Activated CD4-positive, alpha-beta T cell treated with anti-CD3 and anti-CD28 coated beads, Interleukin-2, amount 10 ng/mL, durations not matched to agents 24 days and 14 days (primary cell): ENCODE results near the gene TMEM106B. TPM values are rescaled to one million over a fixed set of nuclear protein-coding genes. Genes with fewer than 3 reads are reported as not detected.

Experiments used
- DNase-seq: peaks from one replicate; pipeline ENCODE4 v3.0.0; 2022
- H3K27ac Mint-ChIP-seq: one replicate; pipeline ENCODE4 v1.8.0; 2022; ENCODE audit warnings: mild to moderate bottlenecking, mixed read lengths
- H3K27me3 Mint-ChIP-seq: one replicate; pipeline ENCODE4 v1.8.0; 2022; ENCODE audit warnings: mixed read lengths
- H3K36me3 Mint-ChIP-seq: one replicate; pipeline ENCODE4 v1.8.0; 2022; ENCODE audit warnings: low read depth, mild to moderate bottlenecking, mixed read lengths
- H3K4me1 Mint-ChIP-seq: one replicate; pipeline ENCODE4 v1.8.0; 2021; ENCODE audit warnings: mixed read lengths
- H3K4me3 Mint-ChIP-seq: one replicate; pipeline ENCODE4 v1.8.0; 2022; ENCODE audit warnings: mild to moderate bottlenecking, moderate library complexity, mixed read lengths
- H3K9me3 Mint-ChIP-seq: one replicate; pipeline ENCODE4 v1.8.0; 2021; ENCODE audit warnings: mixed read lengths
- intact Hi-C: fragments of 100-400 bp; cut with micrococcal nuclease; formaldehyde crosslinking; loops from one replicate; pipeline ENCODE4 v1.15.1; 2023
- total RNA-seq: library from RNA; stranded (reverse); gene quantifications from 2 replicates; pipeline ENCODE4 v1.2.3, GENCODE V29; 2022

TMEM106B gene
- total RNA-seq, 1 donor from 2014 or later = 25.5 TPM

- no peak for DNase-seq
- Mint-ChIP-seq H3K27me3 (no peaks in the 10 kb centered on the region), H3K27ac (no peak overlapping the region), H3K9me3 (peaks cover 4% of the 10 kb centered on the region), H3K36me3 (peaks cover 37% of the 10 kb centered on the region), H3K4me1 (peaks cover 2% of the 10 kb centered on the region), H3K4me3 (no peak overlapping the region)
- intact Hi-C loops = no loop called here
Observed at GRCh38 chr7:12237007-12237406, 25.9 kb downstream of the TMEM106B start.

GRCh38 chr7:12239806-12240205 is 28.7 kb downstream of the TMEM106B start:
- Mint-ChIP-seq H3K4me3 (no peak overlapping the region), H3K9me3 (peaks cover 4% of the 10 kb centered on the region), H3K27ac (no peak overlapping the region), H3K36me3 (peaks cover 20% of the 10 kb centered on the region), H3K27me3 (no peaks in the 10 kb centered on the region), H3K4me1 (peaks cover 2% of the 10 kb centered on the region)
- intact Hi-C loops = no loop called here
- DNase-seq = no peak

- Mint-ChIP-seq H3K4me3 (no peak overlapping the region), H3K27me3 (peaks cover 4% of the 10 kb centered on the region), H3K36me3 (peaks cover 3% of the 10 kb centered on the region), H3K4me1 (peaks cover 2% of the 10 kb centered on the region), H3K27ac (no peak overlapping the region), H3K9me3 (peaks cover 2% of the 10 kb centered on the region)
- no peak for DNase-seq
- intact Hi-C loops = no loop called here
Observed at GRCh38 chr7:12244129-12244528, 33.0 kb downstream of the TMEM106B start.

- Mint-ChIP-seq H3K27ac (no peak overlapping the region), H3K27me3 (peaks cover 8% of the 10 kb centered on the region), H3K4me1 (peaks cover 2% of the 10 kb centered on the region), H3K9me3 (peaks cover under 1% of the 10 kb centered on the region), H3K4me3 (no peak overlapping the region), H3K36me3 (peaks cover 2% of the 10 kb centered on the region)
- intact Hi-C loops = no loop called here
- no peak for DNase-seq
Observed at GRCh38 chr7:12244694-12245093, 33.6 kb downstream of the TMEM106B start.

- H3K27ac Mint-ChIP-seq = no peak overlapping the region
- no peaks in the 10 kb centered on the region for H3K36me3 Mint-ChIP-seq
- H3K27me3 Mint-ChIP-seq = peaks cover 15% of the 10 kb centered on the region
- no peaks in the 10 kb centered on the region for H3K4me1 Mint-ChIP-seq
- intact Hi-C loops = no loop called here
- H3K9me3 Mint-ChIP-seq = peaks cover 27% of the 10 kb centered on the region
- no peak overlapping the region for H3K4me3 Mint-ChIP-seq
- no peak for DNase-seq
Observed at GRCh38 chr7:12249706-12250105, 38.6 kb downstream of the TMEM106B start.

- Mint-ChIP-seq H3K27ac (no peak overlapping the region), H3K36me3 (no peaks in the 10 kb centered on the region), H3K4me1 (no peaks in the 10 kb centered on the region), H3K4me3 (no peak overlapping the region), H3K9me3 (peaks cover 27% of the 10 kb centered on the region), H3K27me3 (peaks cover 15% of the 10 kb centered on the region)
- no peak for DNase-seq
- intact Hi-C loops = no loop called here
Observed at GRCh38 chr7:12250232-12250631, 39.1 kb downstream of the TMEM106B start.

- peaks cover 4% of the 10 kb centered on the region for H3K36me3 Mint-ChIP-seq
- peaks cover 8% of the 10 kb centered on the region for H3K4me1 Mint-ChIP-seq
- H3K27ac Mint-ChIP-seq = no peak overlapping the region
- H3K27me3 Mint-ChIP-seq = peaks cover 7% of the 10 kb centered on the region
- H3K4me3 Mint-ChIP-seq = no peak overlapping the region
- H3K9me3 Mint-ChIP-seq = peaks cover 26% of the 10 kb centered on the region
- DNase-seq = no peak
- intact Hi-C loops = loop anchor here (5.0 kb wide), 1 partner anchor 431 kb away; the partner anchor contains the start of gene ARL4A
Observed at GRCh38 chr7:12256090-12256489, 45.0 kb downstream of the TMEM106B start.

GRCh38 chr7:12257582-12257981 is 46.5 kb downstream of the TMEM106B start:
- Mint-ChIP-seq H3K4me1 (peaks cover 8% of the 10 kb centered on the region), H3K4me3 (no peak overlapping the region), H3K27ac (no peak overlapping the region), H3K9me3 (peaks cover 14% of the 10 kb centered on the region), H3K27me3 (peaks cover 7% of the 10 kb centered on the region), H3K36me3 (peaks cover 4% of the 10 kb centered on the region)
- DNase-seq = peak; percentile 88
- intact Hi-C loops = loop anchor here (5.0 kb wide), 1 partner anchor 430 kb away; the partner anchor contains the start of gene ARL4A

- Mint-ChIP-seq H3K36me3 (peaks cover 4% of the 10 kb centered on the region), H3K27me3 (peaks cover 9% of the 10 kb centered on the region), H3K27ac (no peak overlapping the region), H3K4me1 (peaks cover 8% of the 10 kb centered on the region), H3K4me3 (no peak overlapping the region), H3K9me3 (peaks cover 13% of the 10 kb centered on the region)
- DNase-seq = peak; percentile 61
- intact Hi-C loops = loop anchor here (1.0 to 5.0 kb wide), 4 partner anchors 35 to 429 kb away; partner anchors contain the start of genes ARL4A and TMEM106B
Observed at GRCh38 chr7:12258074-12258473, 47.0 kb downstream of the TMEM106B start.

- DNase-seq = no peak
- Mint-ChIP-seq H3K27me3 (peaks cover 17% of the 10 kb centered on the region), H3K36me3 (no peaks in the 10 kb centered on the region), H3K4me1 (no peaks in the 10 kb centered on the region), H3K9me3 (peaks cover 7% of the 10 kb centered on the region), H3K4me3 (no peak overlapping the region), H3K27ac (no peak overlapping the region)
- intact Hi-C loops = no loop called here
Observed at GRCh38 chr7:12267542-12267941, 56.4 kb downstream of the TMEM106B start.

GRCh38 chr7:12269100-12269895 is 58.2 kb downstream of the TMEM106B start:
- intact Hi-C loops = no loop called here

GRCh38 chr7:12281038-12281437 is 69.9 kb downstream of the TMEM106B start:
- no peak overlapping the region for H3K4me3 Mint-ChIP-seq
- peaks cover 11% of the 10 kb centered on the region for H3K27me3 Mint-ChIP-seq
- H3K36me3 Mint-ChIP-seq = no peaks in the 10 kb centered on the region
- no peak for DNase-seq
- intact Hi-C loops = no loop called here
- no peak overlapping the region for H3K27ac Mint-ChIP-seq
- H3K9me3 Mint-ChIP-seq = no peaks in the 10 kb centered on the region
- H3K4me1 Mint-ChIP-seq = no peaks in the 10 kb centered on the region

More at GRCh38 chr7:12269100-12269895, 58.2 kb downstream of the TMEM106B start:
- Mint-ChIP-seq H3K27ac (no peak overlapping the region), H3K4me3 (no peak overlapping the region), H3K27me3 (peaks cover 16% of the 10 kb centered on the region), H3K9me3 (peaks cover 7% of the 10 kb centered on the region), H3K4me1 (no peaks in the 10 kb centered on the region), H3K36me3 (no peaks in the 10 kb centered on the region)
- DNase-seq = no peak

GRCh38 chr7:12287901-12288300 is 76.8 kb downstream of the TMEM106B start:
- Mint-ChIP-seq H3K27ac (no peak overlapping the region), H3K27me3 (peaks cover 5% of the 10 kb centered on the region), H3K9me3 (no peaks in the 10 kb centered on the region), H3K4me1 (no peaks in the 10 kb centered on the region), H3K36me3 (no peaks in the 10 kb centered on the region), H3K4me3 (no peak overlapping the region)
- intact Hi-C loops = no loop called here
- DNase-seq = no peak

- no peaks in the 10 kb centered on the region for H3K27me3 Mint-ChIP-seq
- H3K9me3 Mint-ChIP-seq = no peaks in the 10 kb centered on the region
- no peak overlapping the region for H3K4me3 Mint-ChIP-seq
- no peak for DNase-seq
- no peak overlapping the region for H3K27ac Mint-ChIP-seq
- no peaks in the 10 kb centered on the region for H3K4me1 Mint-ChIP-seq
- intact Hi-C loops = no loop called here
- no peaks in the 10 kb centered on the region for H3K36me3 Mint-ChIP-seq
Observed at GRCh38 chr7:12289996-12290395, 78.9 kb downstream of the TMEM106B start.
